Amniotic epithelial cell (primary cell): ENCODE measurements around the gene CACUL1.
"Not testable (repeated sequence)": the region's sequence is repeated elsewhere in the genome, so short reads cannot be mapped to it uniquely, and the experiment has no call there.

ENCODE experiments used
- DNase-seq: peaks from one replicate; pipeline ENCODE4 v3.0.0-alpha.2; 2010; ENCODE audit warnings: low read depth

The CACUL1 gene

GRCh38 chr10:118682533-118682932 lies 72.2 kb downstream of the CACUL1 start:
- no peak for DNase-seq

- DNase-seq = no peak
Measured at GRCh38 chr10:118680197-118680596, 74.6 kb downstream of the CACUL1 start.

DNA sequence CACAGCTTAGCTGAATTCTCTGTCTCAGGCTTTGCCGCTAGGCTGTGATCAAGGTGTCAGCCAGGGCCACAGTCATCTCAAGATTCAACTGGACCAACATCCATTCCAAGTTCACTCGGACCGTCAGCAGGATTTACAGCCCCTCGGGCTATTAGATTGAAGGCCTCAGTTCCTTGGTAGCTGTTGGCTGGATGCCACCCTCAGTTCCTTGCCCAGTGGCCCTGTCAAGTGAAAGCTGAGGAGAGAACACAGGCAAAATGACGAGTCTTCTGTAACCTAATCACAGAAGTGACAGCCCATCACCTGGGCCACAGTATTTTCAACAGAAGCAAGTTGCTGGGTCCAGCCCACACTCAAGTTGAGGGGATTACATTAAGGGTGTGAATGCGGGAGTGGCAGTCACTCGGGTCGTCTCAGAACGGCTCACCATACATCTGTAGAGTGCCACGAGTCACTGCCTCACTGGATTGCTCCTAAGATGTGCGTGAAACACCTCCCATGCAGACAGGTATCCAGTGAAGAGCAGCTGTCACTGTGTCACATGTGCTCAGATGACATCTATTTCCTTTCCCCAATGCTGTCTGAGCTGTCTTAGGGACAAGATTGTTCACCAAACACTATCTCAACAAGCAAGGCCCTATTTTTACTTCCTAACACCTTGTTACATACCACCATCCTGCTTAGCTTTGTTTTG lies 80.4 kb downstream of the CACUL1 start:
- DNase-seq = no peak

DNA sequence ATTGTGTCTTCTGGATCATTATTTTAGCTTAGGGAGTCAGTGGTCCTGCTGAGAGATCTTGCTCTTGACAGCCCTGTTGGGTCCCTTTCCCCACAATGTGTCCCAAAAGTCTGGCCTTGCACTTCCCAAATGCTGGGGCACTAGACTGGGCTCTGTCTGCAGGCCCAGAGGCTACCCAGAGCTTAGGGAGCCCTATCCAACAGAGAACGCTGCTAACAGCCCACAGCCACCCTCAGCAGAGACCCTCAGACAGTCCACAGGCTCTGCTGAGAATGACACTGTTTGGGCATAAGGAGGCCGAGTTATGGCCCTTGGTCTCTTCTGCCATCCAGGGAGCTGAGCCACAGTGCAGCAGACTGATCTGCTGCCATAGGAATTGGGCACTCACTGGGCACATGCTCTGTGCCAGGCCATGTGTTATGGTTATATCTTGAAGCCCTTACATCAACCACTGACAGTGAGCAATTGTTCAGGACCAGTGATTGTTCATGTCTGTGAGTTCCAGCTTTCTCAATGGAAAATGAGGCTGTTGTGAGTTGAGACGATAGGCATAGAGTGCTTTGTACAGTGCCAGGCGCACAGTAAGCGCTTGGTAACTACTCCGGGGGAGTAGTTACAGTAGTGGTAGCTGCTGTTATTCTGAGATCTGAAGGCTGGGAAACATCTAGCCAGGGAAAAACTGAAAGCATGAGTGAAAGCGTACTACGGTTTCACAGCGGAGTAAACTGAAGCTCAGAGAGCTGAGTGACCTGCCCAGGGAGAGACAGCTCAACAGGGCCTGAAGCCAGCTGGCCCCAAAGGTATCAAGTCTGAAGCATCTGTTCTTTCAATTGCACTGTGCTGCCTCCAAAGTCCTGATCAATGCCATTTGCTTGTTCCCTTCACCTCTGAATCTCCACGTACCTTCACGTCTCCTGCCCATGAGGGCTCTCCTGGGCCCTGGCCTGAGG lies 81.7 kb downstream of the CACUL1 start:
- DNase-seq = no peak

DNA sequence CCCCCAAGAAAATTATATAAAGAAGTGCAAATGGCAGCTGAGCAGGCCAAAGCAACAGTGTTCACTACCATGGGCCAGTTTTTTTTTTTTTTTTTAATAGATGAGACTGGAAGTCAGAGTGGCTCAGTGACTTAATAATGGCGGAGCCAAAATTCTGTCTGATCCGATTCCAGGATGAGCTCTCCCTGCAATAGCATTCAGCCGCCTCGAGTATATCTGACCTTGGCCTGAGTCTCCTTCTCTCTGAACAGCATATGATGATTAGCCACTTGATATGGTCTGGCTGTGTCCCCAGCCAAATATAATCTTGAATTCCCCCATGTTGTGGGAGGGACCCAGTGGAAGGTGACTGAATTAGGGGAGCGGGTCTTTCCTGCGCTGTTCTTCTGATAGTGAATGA lies 82.6 kb downstream of the CACUL1 start:
- no peak for DNase-seq

- DNase-seq = not testable (repeated sequence)
Measured at GRCh38 chr10:118671221-118671620, 83.5 kb downstream of the CACUL1 start.

- DNase-seq = no peak
Measured at GRCh38 chr10:118670472-118671124, 84.2 kb downstream of the CACUL1 start.

GRCh38 chr10:118669835-118670234 lies 84.9 kb downstream of the CACUL1 start:
- no peak for DNase-seq

GRCh38 chr10:118669020-118669791 lies 85.6 kb downstream of the CACUL1 start:
- no peak for DNase-seq

DNA sequence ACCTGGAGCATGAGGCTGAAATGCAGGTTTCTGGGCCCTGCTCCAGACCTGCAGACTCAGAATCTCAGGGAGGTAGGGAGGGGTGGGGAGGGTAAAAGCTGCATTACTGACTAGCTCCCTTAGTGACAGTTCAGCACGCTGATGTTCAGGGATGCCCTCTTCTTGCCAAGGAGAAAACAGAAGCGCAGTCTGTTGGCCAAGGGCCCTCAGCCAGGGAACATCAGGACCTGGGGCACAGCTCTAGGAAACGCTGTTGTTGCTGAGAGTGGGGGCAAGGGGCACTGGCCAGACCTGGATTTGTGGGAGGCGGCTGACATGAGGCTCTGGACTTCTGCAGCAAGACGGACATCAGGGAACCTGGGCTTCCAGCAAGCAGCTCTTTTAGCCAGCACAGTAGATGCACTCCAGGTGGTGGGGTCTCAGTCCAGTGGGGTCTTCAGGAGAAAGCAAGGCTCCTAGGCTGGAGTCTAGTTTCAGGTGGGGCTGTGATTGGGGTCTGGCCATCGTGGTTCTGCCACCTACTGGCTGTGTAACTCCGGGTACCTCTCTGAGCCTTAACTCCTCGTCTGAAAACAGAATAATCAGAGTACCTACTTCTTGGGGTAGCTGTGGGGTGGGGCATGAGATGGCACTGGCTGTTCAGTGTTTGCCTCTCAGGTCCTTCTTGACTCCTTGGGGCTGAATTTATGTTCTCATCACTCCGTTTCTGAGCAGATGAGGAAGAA lies 86.4 kb downstream of the CACUL1 start:
- no peak for DNase-seq

- DNase-seq = no peak
Measured at GRCh38 chr10:118667732-118668131, 87.0 kb downstream of the CACUL1 start.

GRCh38 chr10:118666350-118666749 lies 88.4 kb downstream of the CACUL1 start:
- no peak for DNase-seq

- DNase-seq = no peak
Measured at GRCh38 chr10:118664321-118664720, 90.4 kb downstream of the CACUL1 start.

DNA sequence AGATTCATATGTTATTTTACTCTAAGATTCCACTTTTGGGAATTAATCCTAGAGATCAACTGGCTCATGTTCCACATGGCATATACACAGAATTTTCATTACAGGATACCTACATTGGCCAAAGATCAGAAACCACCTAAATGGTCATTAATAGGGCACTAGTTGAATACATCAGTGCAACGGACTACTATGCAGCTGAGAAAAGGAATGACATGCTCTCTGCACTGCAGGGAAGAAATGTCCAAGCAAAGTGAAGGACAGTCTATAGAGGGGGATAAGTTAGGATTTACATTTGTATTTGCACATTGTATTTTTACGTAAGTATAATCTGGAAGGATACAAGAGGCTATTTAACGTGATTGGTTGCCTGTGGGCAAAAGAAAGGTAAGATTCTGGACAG lies 91.6 kb downstream of the CACUL1 start:
- no peak for DNase-seq

DNA sequence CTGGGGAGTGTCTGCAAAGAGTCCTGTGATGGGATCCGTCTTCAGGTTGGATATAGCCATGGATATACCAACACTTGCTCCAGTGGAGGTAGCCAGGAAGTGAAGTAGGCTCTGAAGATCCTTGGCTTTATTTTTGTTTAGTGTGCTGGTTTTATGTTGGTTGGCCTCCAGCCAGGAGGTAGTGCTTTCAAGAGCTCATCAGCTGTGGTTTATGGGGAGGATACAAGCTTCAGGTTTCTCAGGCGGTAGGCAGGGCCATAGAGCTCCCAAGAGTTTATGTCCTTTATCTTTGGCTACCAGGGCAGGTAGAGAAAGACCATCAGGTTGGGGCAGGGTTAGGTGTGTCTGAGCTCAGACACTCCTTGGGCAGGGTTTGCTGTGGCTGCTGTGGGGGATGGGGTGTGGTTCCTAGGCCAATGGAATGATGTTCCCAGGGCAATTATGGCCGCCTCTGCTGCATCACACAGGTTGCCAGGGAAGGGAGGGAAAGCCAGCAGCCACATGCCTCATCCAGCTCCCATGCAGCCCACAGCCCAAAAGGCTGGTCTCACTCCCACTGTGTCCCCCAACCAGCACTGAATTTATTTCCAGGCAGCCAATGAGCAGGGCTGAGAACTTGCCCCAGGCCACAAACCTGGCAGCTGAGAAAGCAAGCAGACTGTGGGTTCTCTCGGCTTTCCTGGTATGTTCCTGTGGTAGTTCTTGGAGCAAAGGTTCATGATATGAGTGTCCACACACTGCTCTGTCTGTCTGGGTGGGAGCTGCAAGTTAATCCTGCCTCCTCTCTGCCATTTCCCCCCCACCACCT lies 92.3 kb downstream of the CACUL1 start:
- peak; percentile 4 for DNase-seq

DNA sequence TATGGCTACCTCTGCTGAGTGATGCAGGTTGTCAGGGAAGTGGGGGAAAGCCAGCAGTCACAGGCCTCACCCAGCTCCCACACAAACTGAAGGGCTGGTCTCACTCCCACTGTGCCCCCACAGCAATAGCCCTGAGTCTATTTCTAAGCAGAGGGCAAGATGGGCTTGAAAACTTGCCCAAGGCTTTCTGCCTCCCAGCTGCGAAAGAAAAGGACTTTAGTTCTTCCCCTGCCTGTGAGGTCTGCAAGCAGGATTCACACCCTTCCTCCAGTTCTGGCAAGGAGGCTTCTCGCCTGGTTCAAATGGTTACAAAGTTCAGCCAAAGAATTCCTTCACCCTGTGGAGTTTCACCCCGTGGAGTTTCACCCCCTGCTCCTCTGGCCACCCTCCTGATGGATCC lies 96.0 kb downstream of the CACUL1 start:
- no peak for DNase-seq

- not testable (repeated sequence) for DNase-seq
Measured at GRCh38 chr10:118658168-118658567, 96.6 kb downstream of the CACUL1 start.

DNA sequence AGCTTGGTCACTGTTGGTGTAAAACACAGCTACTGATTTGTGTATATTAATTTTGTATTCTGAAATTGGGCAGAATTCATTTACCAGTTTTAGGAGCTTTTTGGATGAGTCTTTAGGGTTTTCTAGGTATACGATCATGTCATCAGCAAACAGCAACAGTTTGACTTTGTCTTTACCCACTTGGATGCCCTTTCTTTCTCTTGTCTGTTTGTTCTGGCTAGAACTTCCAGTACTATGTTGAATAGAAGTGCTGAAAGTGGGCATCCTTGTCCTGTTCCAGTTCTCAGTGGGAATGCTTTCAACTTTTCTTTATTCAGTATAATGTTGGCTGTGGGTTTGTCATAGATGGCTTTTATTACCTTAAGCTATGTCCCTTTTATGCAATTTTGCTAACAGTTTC lies 109.5 kb downstream of the CACUL1 start:
- not testable (repeated sequence) for DNase-seq

GRCh38 chr10:118642228-118642627 lies 112.5 kb downstream of the CACUL1 start:
- DNase-seq = no peak

DNA sequence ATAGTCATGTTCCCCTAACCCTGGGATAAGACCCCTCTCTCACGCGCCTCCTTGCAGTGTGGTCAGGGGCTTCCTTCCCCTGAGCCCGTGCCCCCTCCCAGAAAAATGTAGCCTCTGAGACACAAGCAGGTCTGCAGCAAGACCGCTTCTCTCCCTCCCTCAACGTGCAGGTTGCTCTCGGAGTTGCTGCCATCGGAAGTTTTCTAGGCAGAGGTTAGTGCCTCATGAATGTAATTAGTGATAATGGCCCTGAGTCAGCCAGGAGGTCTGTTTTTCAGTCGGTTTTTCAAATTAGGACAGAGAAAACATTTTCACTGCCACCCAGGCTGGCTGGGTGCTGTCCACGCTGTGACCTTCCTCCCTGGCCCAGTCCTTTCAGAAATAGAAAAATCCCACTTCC lies 116.1 kb downstream of the CACUL1 start:
- DNase-seq = no peak
